GM19468 (cell line): Measurements from ENCODE around the gene HMGCS1.
"Not testable (repeated sequence)": the region's sequence is repeated elsewhere in the genome, so short reads cannot be mapped to it uniquely, and the experiment has no call there.

Experiments used
- ATAC-seq: cut with Tn5 transposase; IDR thresholded peaks from one replicate; pipeline ENCODE4 v1.9.1; 2021; ENCODE audit warnings: mild to moderate bottlenecking, moderate library complexity, moderate number of reproducible peaks; ENCODE audit not compliant: unreplicated experiment; ENCODE audit errors: extremely low read depth

The HMGCS1 gene

GRCh38 chr5:43313035-43313853, at the start of gene HMGCS1:
HMGCS1 (minus strand) TSS chr5:43313412; CDS start chr5:43298965, 14,447 bp downstream.
- peak; percentile 93 for ATAC-seq

- ATAC-seq = no peak
These were observed 45.5 kb upstream of the HMGCS1 start for GRCh38 chr5:43358726-43359125.

GRCh38 chr5:43358301-43358700, 45.1 kb upstream of the HMGCS1 start:
- no peak for ATAC-seq

GRCh38 chr5:43357878-43358281, 44.7 kb upstream of the HMGCS1 start:
- ATAC-seq = no peak

GRCh38 chr5:43357067-43357466, 43.9 kb upstream of the HMGCS1 start:
- no peak for ATAC-seq

- no peak for ATAC-seq
These were observed 41.6 kb upstream of the HMGCS1 start for GRCh38 chr5:43354774-43355173.

- no peak for ATAC-seq
These were observed 40.5 kb upstream of the HMGCS1 start for GRCh38 chr5:43353668-43354067.

GRCh38 chr5:43352915-43353314, 39.7 kb upstream of the HMGCS1 start:
- no peak for ATAC-seq

- no peak for ATAC-seq
These were observed 38.9 kb upstream of the HMGCS1 start for GRCh38 chr5:43352131-43352530.

- no peak for ATAC-seq
These were observed 35.7 kb upstream of the HMGCS1 start for GRCh38 chr5:43348861-43349363.

- no peak for ATAC-seq
These were observed 35.0 kb upstream of the HMGCS1 start for GRCh38 chr5:43348207-43348606.

GRCh38 chr5:43338862-43339261, 25.6 kb upstream of the HMGCS1 start:
- no peak for ATAC-seq

GRCh38 chr5:43336159-43336558, 22.9 kb upstream of the HMGCS1 start:
- ATAC-seq = no peak

GRCh38 chr5:43335681-43336080, 22.5 kb upstream of the HMGCS1 start:
- no peak for ATAC-seq

- no peak for ATAC-seq
These were observed 19.2 kb upstream of the HMGCS1 start for GRCh38 chr5:43332401-43332800.

- not testable (repeated sequence) for ATAC-seq
These were observed 12.4 kb upstream of the HMGCS1 start for GRCh38 chr5:43325624-43326023.

- ATAC-seq = not testable (repeated sequence)
These were observed 10.3 kb upstream of the HMGCS1 start for GRCh38 chr5:43323488-43323887.

- no peak for ATAC-seq
These were observed 7.6 kb upstream of the HMGCS1 start for GRCh38 chr5:43320846-43321245.

GRCh38 chr5:43316421-43316820, 3.2 kb upstream of the HMGCS1 start:
- ATAC-seq = no peak

- no peak for ATAC-seq
These were observed 2.5 kb upstream of the HMGCS1 start for GRCh38 chr5:43315682-43316081.

GRCh38 chr5:43315263-43315662, 2.1 kb upstream of the HMGCS1 start:
- ATAC-seq = no peak

GRCh38 chr5:43314724-43315123, 1.5 kb upstream of the HMGCS1 start:
- ATAC-seq = no peak
